SK-N-MC (cell line): ENCODE measurements around the gene KLF1.

ENCODE experiments used
- EZH2 ChIP-seq: fragments of 200-600 bp; sonication (generic); IDR thresholded peaks from one replicate; pipeline ENCODE4 v1.6.1; 2017; ENCODE audit warnings: antibody characterized with exemption
- POLR2AphosphoS5 ChIP-seq: IDR thresholded peaks from 2 replicates; pipeline ENCODE4 v1.6.1; 2012; ENCODE audit warnings: mild to moderate bottlenecking, low read depth, low read length, borderline replicate concordance

DNA sequence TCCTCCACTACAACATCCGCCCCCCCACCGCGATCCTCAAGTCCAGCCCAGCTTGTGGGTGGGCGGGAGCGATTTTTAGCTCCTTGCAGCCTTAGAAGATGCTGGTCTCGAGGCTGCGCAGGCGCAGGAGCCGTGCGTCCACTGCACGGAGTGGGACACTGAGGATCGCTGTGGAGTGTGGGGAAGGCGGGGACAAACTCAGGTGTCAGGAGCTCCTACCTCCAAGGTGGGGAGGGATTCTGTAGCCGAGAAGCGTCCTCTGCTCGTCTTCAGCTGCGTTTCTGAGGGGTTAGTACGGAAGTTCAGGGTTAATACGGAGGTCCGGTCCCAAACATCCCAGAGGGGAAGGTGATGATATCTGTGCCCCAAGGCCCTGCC lies 52.4 kb downstream of the KLF1 start, which contains the start of gene RTBDN:
- no peak for TF ChIP-seq POLR2AphosphoS5
- no peak for TF ChIP-seq EZH2
